Activated naive CD4-positive, alpha-beta T cell treated with anti-CD3 and anti-CD28 coated beads, Interleukin-2, amount 50 U/mL, for 72 hours (primary cell): ENCODE measurements around the gene LCP2. TPM values are rescaled to one million over a fixed set of nuclear protein-coding genes. Genes with fewer than 3 reads are reported as not detected.

Experiments
- ATAC-seq, 2 donors: fragments of 150-1000 bp; cut with Tn5 transposase; 2 replicates each; pipeline ENCODE4 v1.10.0; 2021; ENCODE audit warnings: mild to moderate bottlenecking in 2 of 2, moderate library complexity in 2 of 2
- DNase-seq, 2 donors: peaks; one replicate each; pipeline ENCODE4 v3.0.0; 2021 to 2022; ENCODE audit warnings: low spot score in 2 of 2
- H3K27ac Mint-ChIP-seq, 2 donors: one replicate each; pipeline ENCODE4 v1.8.0; 2022; ENCODE audit warnings: mild to moderate bottlenecking in 2 of 2, mixed read lengths in 2 of 2
- H3K36me3 Mint-ChIP-seq, 2 donors: one replicate each; pipeline ENCODE4 v1.8.0; 2022; ENCODE audit warnings: mixed read lengths in 2 of 2
- H3K9me3 Mint-ChIP-seq, 2 donors: one replicate each; pipeline ENCODE4 v1.8.0; 2022; ENCODE audit warnings: mixed read lengths in 2 of 2
- total RNA-seq, 2 donors: library from RNA; stranded (reverse); gene quantifications; one replicate each; pipeline ENCODE4 v1.2.3, GENCODE V29; 2022

The LCP2 gene
- total RNA-seq, 2 donors from 2014 or later, result 173 to 194 TPM

DNA sequence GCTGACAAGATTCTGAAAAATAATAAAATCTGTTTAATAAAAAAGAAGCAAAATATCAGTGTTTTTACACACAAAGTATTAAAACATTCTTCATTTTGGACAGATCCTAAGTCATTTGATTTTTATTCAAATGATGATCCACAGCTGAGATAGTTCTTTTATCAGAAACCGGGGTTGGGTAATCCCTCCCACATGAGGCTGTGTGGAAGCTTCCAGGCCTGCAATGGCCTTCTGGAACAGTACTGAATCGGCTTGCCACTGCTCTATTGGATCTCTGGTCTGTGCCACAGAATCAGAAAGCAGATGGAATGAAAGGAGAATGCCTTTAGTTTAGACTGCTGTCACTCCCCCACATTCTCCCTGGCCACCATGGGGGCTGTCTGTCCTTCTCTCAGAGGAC is 70.9 kb downstream of the LCP2 start:
- H3K27ac Mint-ChIP-seq, result no peak overlapping the region
- H3K9me3 Mint-ChIP-seq, result no peaks in the 10 kb centered on the region
- ATAC-seq (no peak), DNase-seq (no peak)
- H3K36me3 Mint-ChIP-seq, result no peaks in the 10 kb centered on the region

DNA sequence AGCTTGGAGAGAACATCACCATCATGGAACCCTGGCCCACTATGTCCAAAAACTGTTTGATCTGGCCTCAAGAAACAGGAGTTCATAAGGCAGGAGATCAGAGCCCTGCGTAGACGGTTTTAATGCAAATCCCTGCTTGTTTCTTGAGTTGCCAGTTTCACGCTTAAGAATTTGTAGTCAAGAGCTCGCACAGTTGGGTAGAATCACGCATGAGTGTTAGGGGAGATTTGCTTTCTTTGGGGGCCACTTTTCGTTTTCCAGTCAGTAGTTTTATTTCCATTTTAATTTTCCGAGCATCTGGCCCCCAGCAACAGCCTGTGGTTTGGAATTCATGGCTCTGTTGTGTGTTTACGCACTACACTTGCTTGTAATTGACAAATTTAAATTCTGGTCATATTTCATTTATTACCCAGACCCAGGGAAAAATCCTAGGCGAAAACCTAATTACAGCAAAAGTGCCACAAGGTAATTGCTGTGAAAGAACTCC is 71.4 kb downstream of the LCP2 start:
- no peaks in the 10 kb centered on the region for H3K36me3 Mint-ChIP-seq
- H3K27ac Mint-ChIP-seq, result peak overlapping the region in 1 of 2 donors; percentile 16
- no peak for ATAC-seq
- H3K9me3 Mint-ChIP-seq, result no peaks in the 10 kb centered on the region
- DNase-seq, result no peak

DNA sequence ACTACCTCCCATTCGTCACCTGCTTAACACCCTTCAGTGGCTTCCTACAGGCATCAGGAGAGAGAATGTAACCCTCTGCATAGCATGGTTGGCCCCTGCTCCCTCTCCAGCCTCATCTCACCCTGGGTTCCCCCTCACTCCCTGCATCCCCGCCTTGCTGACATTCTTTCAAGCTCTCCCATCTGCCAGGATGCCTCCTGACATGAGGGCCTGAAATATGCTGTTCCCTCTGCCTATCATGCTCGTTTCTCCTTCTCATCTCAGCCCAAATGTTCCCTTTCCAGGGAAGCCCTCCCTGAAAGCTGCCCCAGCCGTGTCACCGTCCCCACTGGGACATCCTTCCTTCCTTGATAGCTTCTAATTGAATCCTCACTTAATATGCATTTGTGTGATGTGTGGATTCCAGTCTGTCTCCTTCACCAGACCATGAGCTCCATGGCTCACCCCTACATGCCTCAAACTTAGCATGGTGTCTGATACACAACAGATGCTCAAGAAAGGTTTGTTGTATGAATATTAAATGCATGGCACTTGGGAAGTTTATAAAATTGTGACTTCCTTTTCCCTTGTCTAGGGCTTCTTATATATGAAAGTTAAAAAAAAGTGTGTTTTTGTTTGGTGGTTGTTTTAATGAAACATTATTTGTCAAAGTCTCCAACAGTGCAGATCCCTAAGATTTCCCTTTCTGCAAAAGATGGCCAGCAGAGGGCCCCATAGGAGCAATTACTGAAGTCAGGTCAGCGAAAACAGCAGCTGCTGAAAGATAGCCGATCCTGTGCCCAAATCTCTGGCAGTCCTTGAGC is 72.0 kb downstream of the LCP2 start:
- Mint-ChIP-seq H3K27ac (peak overlapping the region in 1 of 2 donors; percentile 16), H3K9me3 (no peaks in the 10 kb centered on the region), H3K36me3 (no peaks in the 10 kb centered on the region)
- DNase-seq (peak in 1 of 2 donors; percentile 79), ATAC-seq (peak; percentile 63 to 81)

- DNase-seq (no peak), ATAC-seq (no peak)
- Mint-ChIP-seq H3K27ac (no peak overlapping the region), H3K36me3 (no peaks in the 10 kb centered on the region), H3K9me3 (no peaks in the 10 kb centered on the region)
These were observed 73.7 kb downstream of the LCP2 start for GRCh38 chr5:170223906-170224305.

DNA sequence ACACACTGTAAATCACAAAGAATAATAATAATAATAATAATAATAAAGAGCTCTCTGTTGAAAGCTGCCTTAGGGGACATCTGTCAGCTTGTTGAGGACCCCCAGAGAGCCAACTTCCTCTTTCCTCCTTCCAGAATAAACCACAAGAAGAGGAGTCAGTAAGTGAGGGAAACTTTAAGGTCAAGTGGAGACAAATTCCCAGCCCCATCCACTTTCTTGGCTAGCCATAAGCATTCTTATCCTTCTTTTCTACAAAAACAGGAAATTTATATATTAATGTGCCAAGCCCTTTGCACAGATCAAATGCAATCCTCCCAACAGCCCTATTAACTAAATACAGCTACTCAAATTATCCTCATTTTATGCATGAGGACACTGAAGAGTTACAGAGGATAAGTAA is 74.2 kb downstream of the LCP2 start:
- Mint-ChIP-seq H3K27ac (no peak overlapping the region), H3K9me3 (no peaks in the 10 kb centered on the region), H3K36me3 (no peaks in the 10 kb centered on the region)
- ATAC-seq, result no peak
- no peak for DNase-seq

DNA sequence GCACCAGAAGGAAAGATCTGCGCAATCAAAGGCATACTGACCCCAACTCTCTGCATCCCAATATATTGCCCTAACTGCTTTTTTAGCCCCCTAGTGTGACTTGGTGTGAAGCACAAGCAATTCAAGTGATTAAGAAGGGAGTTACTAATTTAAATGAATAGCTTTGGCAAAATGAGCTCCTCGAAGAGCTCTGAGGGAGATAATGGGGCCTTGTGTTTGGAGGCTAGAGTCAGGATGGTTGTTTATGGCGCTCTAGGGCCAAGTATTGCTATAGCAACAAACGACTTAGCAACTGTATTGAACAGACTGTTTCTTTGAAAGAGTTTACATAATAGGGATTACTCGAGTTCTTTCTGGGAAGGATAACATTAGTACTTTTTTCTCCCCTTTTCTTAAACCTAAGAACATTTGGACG is 76.2 kb downstream of the LCP2 start:
- ATAC-seq, result no peak
- H3K9me3 Mint-ChIP-seq, result no peaks in the 10 kb centered on the region
- no peak overlapping the region for H3K27ac Mint-ChIP-seq
- H3K36me3 Mint-ChIP-seq, result no peaks in the 10 kb centered on the region
- no peak for DNase-seq

- ATAC-seq, result no peak
- DNase-seq, result no peak
- H3K9me3 Mint-ChIP-seq, result no peaks in the 10 kb centered on the region
- H3K27ac Mint-ChIP-seq, result no peak overlapping the region
- H3K36me3 Mint-ChIP-seq, result no peaks in the 10 kb centered on the region
These were observed 77.4 kb downstream of the LCP2 start for GRCh38 chr5:170220191-170220590.

DNA sequence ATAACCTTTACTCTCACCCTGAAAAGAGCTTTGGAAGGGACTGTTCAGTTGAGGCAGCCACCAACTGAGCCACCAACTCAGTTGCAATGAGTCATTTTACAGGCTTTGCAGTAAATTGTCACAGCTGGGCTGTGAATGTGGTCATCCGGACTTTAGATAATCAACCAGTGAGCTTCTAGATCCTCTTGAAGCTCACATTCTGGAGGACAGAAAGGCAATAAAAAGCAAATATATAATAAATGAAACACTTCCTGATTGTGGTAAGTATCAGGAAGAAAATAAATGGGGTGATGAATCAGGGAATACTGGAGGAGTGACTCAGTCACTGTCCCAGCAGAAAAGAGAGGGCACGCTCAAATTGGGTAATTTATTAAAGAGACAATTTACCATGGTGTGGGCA is 78.0 kb downstream of the LCP2 start:
- DNase-seq (no peak), ATAC-seq (peak in 1 of 2 donors; percentile 39)
- H3K27ac Mint-ChIP-seq, result no peak overlapping the region
- H3K9me3 Mint-ChIP-seq, result no peaks in the 10 kb centered on the region
- no peaks in the 10 kb centered on the region for H3K36me3 Mint-ChIP-seq

DNA sequence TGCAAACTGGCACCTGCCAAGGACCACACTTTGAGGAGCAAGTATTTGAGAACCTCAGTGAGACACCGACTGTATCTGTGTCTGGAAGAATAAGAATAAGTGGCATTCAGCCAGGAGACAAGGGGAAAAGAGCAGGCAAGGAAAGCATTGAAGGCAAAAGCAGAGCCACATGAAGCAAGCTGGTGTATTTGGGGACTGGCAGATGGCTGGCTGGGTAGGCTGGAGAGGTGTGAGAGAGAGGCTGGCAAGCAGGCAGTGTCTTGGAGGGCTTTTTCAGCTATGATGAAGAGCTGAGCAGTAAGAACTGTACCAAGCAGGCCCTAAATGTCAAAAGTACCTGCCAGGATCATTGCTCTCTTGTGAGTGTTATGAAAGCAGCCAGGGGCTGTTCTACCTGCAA is 78.9 kb downstream of the LCP2 start:
- DNase-seq, result no peak
- ATAC-seq, result no peak
- Mint-ChIP-seq H3K27ac (no peak overlapping the region), H3K36me3 (no peaks in the 10 kb centered on the region), H3K9me3 (no peaks in the 10 kb centered on the region)

- DNase-seq (no peak), ATAC-seq (no peak)
- H3K9me3 Mint-ChIP-seq, result no peaks in the 10 kb centered on the region
- H3K36me3 Mint-ChIP-seq, result no peaks in the 10 kb centered on the region
- no peak overlapping the region for H3K27ac Mint-ChIP-seq
These were observed 79.7 kb downstream of the LCP2 start for GRCh38 chr5:170217831-170218230.

GRCh38 chr5:170216257-170216864 is 81.2 kb downstream of the LCP2 start:
- ATAC-seq, result no peak

GRCh38 chr5:170211575-170212334 is 85.8 kb downstream of the LCP2 start:
- no peaks in the 10 kb centered on the region for H3K9me3 Mint-ChIP-seq
- no peaks in the 10 kb centered on the region for H3K36me3 Mint-ChIP-seq
- ATAC-seq, result no peak
- no peak for DNase-seq
- no peak overlapping the region for H3K27ac Mint-ChIP-seq

More at GRCh38 chr5:170216257-170216864, 81.2 kb downstream of the LCP2 start:
- H3K27ac Mint-ChIP-seq, result no peak overlapping the region
- no peaks in the 10 kb centered on the region for H3K9me3 Mint-ChIP-seq
- DNase-seq, result no peak
- no peaks in the 10 kb centered on the region for H3K36me3 Mint-ChIP-seq

GRCh38 chr5:170206958-170207357 is 90.6 kb downstream of the LCP2 start:
- no peaks in the 10 kb centered on the region for H3K9me3 Mint-ChIP-seq
- no peak overlapping the region for H3K27ac Mint-ChIP-seq
- no peaks in the 10 kb centered on the region for H3K36me3 Mint-ChIP-seq
- no peak for DNase-seq
- no peak for ATAC-seq

- H3K9me3 Mint-ChIP-seq, result no peaks in the 10 kb centered on the region
- ATAC-seq, result no peak
- H3K27ac Mint-ChIP-seq, result no peak overlapping the region
- DNase-seq, result no peak
- no peaks in the 10 kb centered on the region for H3K36me3 Mint-ChIP-seq
These were observed 91.4 kb downstream of the LCP2 start for GRCh38 chr5:170206216-170206615.

- DNase-seq, result no peak
- Mint-ChIP-seq H3K9me3 (no peaks in the 10 kb centered on the region), H3K36me3 (no peaks in the 10 kb centered on the region), H3K27ac (no peak overlapping the region)
- ATAC-seq, result no peak
These were observed 93.4 kb downstream of the LCP2 start for GRCh38 chr5:170204202-170204601.

DNA sequence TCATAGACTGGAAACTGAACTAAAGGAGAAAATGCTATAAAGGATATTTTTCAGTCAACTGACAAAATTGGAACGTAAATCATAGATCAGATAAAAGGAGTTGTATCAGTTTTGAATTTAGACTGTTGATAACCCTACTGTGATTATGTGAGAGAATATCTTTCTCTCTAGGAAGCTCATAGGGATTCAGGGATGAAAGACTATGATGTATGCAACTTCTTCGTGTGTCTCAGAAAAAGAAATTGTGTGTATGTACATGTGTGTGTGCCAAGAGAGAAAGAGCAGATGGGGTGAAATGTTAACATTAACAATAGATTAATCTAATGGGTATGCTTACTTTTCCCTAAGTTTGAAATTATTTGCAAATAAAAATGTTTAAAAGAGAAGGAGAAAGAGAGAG is 95.5 kb downstream of the LCP2 start:
- Mint-ChIP-seq H3K9me3 (no peaks in the 10 kb centered on the region), H3K27ac (no peak overlapping the region), H3K36me3 (no peaks in the 10 kb centered on the region)
- DNase-seq (no peak), ATAC-seq (no peak)

- DNase-seq (no peak), ATAC-seq (no peak)
- H3K36me3 Mint-ChIP-seq, result no peaks in the 10 kb centered on the region
- peak overlapping the region in 1 of 2 donors; percentile 58 for H3K27ac Mint-ChIP-seq
- no peaks in the 10 kb centered on the region for H3K9me3 Mint-ChIP-seq
These were observed 96.3 kb downstream of the LCP2 start for GRCh38 chr5:170201311-170201710.
